Heart left ventricle (tissue), 16 donors: ENCODE data around the gene ETFB. TPM values are rescaled to one million over a fixed set of nuclear protein-coding genes. Genes with fewer than 3 reads are reported as not detected.
A peak's percentile ranks its signal among the peaks of the same experiment; 100 is the strongest.

ENCODE experiments used
- ATAC-seq, 4 donors: fragments of 200-7000 bp; cut with Tn5 transposase; one replicate each; pipeline ENCODE4 v1.9.1; 2020 to 2022; ENCODE audit warnings: moderate library complexity in 4 of 4, mild to moderate bottlenecking in 3 of 4, moderate number of reproducible peaks in 1 of 4
- DNase-seq, 5 donors: peaks; one replicate each; pipeline ENCODE4 v3.0.0-alpha.2; 2020
- H3K27ac ChIP-seq, 12 donors: fragments of 200-600 bp; sonication (generic) in 4 of 12; one replicate each; pipeline versions ENCODE4 v1.5.0 to v1.8.0; 2016 to 2022; ENCODE audit warnings: mild to moderate bottlenecking in 2 of 12
- H3K27me3 ChIP-seq, 9 donors: fragments of 200-600 bp; sonication (generic) in 2 of 9; one replicate each; pipeline versions ENCODE4 v1.5.1 to v1.8.0; 2016 to 2022; ENCODE audit warnings: mild to moderate bottlenecking in 3 of 9
- H3K36me3 ChIP-seq, 9 donors: fragments of 200-600 bp; sonication (generic) in 2 of 9; one replicate each; pipeline versions ENCODE4 v1.5.0 to v1.8.0; 2018 to 2022; ENCODE audit warnings: mild to moderate bottlenecking in 2 of 9
- H3K4me1 ChIP-seq, 12 donors: fragments of 200-600 bp; sonication (generic) in 4 of 12; one replicate each; pipeline versions ENCODE4 v1.5.0 to v1.8.0; 2016 to 2022; ENCODE audit warnings: mild to moderate bottlenecking in 3 of 12
- H3K4me3 ChIP-seq, 12 donors: fragments of 200-600 bp; sonication (generic) in 4 of 12; one replicate each; pipeline versions ENCODE4 v1.5.0 to v1.8.0; 2017 to 2022; ENCODE audit warnings: mild to moderate bottlenecking in 9 of 12, moderate library complexity in 4 of 12
- H3K9me3 ChIP-seq, 12 donors: fragments of 200-600 bp; sonication (generic) in 4 of 12; one replicate each; pipeline versions ENCODE4 v1.5.0 to v1.8.0; 2016 to 2022; ENCODE audit warnings: mild to moderate bottlenecking in 1 of 12
- POLR2A ChIP-seq, 2 donors: fragments of 450-650 bp; IDR thresholded peaks; one replicate each; pipeline ENCODE4 v1.6.1; 2017; ENCODE audit warnings: antibody characterized with exemption in 2 of 2, mild to moderate bottlenecking in 2 of 2, moderate library complexity in 2 of 2
- WGBS, 4 donors: extraction: QIAGEN DNeasy Blood & Tissue Kit in 2 of 4; methylation state at CpG; one replicate each; pipeline versions ENCODE4 v1.1.5 to v1.1.7; 2013 to 2018; 5-methylcytosine and 5-hydroxymethylcytosine counted together
- intact Hi-C, 10 donors: fragments of 100-400 bp; cut with DNase I; formaldehyde crosslinking; loops; one replicate each; pipeline versions ENCODE4 v1.11.1 to v1.14.2; 2022
- polyA plus RNA-seq, 2 donors: library from polyadenylated mRNA; stranded (reverse); fragments of 200-250 nt; gene quantifications; one replicate each; pipeline ENCODE4 v1.2.3, GENCODE V29; 2013
- total RNA-seq, 9 donors: library from RNA; depleted of rRNA in 2 of 9; stranded (reverse); fragments of >200 nt in 2 of 9; fragmentation: NEBNext Ultra II Directional in 3 of 9; extraction: Animal tissue kit (Norgen Biotek cat#: 25700) in 3 of 9; gene quantifications; one replicate each; pipeline versions ENCODE4 v1.1.0 to v1.2.4, GENCODE V29; 2016 to 2023
- TF ChIP-seq, protein P1 (sequence below), 12 donors: fragments of 200-600 bp; sonication (generic) in 4 of 12; IDR thresholded peaks; one replicate each; pipeline versions ENCODE4 v1.5.0 to v1.8.0; 2018 to 2022; ENCODE audit warnings: antibody characterized with exemption in 12 of 12, mild to moderate bottlenecking in 5 of 12
- donor health status: ischemic (EF 13 %, LVEDD 7.1; RV severe dilation, severe dysfunction).
- donor health status: healthy with polysubstance abuse.
- donor health status: DM: no; HTN: yes; CAD: no.
- donor health status: DM: no; HTN: no; CAD: no.
- donor health status: ischemic (EF 25% LVEDD 6.9; RV normal size, moderate dysfunction).
- donor health status: ischemic (EF 25% LVEDD 5.7; RV mildly dilated, moderate dysfunction).
- donor health status: healthy.
- donor health status: DM: yes; HTN: yes; CAD: no.
- donor health status: ischemic (EF 35%, LVEDD 5.7; RV mildly dilated, moderate dysfunction).
- donor health status: nonischemic (EF 11% LVEDD 7.7; RV severe dilation, severe dysfunction).
- donor health status: DM: yes; HTN: yes; CAD: no.
- donor health status: PGD.
- donor health status: ischemic (EF 29% LVEDD 5.4; RV normal size, mild dysfunction).
- donor health status: nonischemic (EF 23%, LVEDD 6.1; RV moderate dilation, normal function).

ETFB gene
- total and polyA plus RNA-seq, 11 donors, result 206 to 835 (median 301) TPM

GRCh38 chr19:51375504-51376221, 9.5 kb upstream of the ETFB start:
- TF ChIP-seq POLR2A (IDR thresholded peaks at IDR 0.05), result no peak
- TF ChIP-seq, protein P1, sequence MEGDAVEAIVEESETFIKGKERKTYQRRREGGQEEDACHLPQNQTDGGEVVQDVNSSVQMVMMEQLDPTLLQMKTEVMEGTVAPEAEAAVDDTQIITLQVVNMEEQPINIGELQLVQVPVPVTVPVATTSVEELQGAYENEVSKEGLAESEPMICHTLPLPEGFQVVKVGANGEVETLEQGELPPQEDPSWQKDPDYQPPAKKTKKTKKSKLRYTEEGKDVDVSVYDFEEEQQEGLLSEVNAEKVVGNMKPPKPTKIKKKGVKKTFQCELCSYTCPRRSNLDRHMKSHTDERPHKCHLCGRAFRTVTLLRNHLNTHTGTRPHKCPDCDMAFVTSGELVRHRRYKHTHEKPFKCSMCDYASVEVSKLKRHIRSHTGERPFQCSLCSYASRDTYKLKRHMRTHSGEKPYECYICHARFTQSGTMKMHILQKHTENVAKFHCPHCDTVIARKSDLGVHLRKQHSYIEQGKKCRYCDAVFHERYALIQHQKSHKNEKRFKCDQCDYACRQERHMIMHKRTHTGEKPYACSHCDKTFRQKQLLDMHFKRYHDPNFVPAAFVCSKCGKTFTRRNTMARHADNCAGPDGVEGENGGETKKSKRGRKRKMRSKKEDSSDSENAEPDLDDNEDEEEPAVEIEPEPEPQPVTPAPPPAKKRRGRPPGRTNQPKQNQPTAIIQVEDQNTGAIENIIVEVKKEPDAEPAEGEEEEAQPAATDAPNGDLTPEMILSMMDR (IDR thresholded peaks at IDR 0.05), result no peak
- no peak overlapping the region for H3K27ac ChIP-seq
- H3K9me3 ChIP-seq, result no peaks in the 10 kb centered on the region
- DNase-seq (peak in 1 of 5 donors; percentile 24), ATAC-seq (no peak)
- intact Hi-C loops, result no loop called here
- no peaks in the 10 kb centered on the region for H3K36me3 ChIP-seq
- 71 to 79% (median 77%) methylated on average over 10 to 11 of the region's 11 CpGs for WGBS, 4 donors
- no peak overlapping the region for H3K4me3 ChIP-seq
- peaks cover 0 to 24% (median 0%) of the 10 kb centered on the region in 12 donors for H3K4me1 ChIP-seq
- no peaks in the 10 kb centered on the region for H3K27me3 ChIP-seq

DNA sequence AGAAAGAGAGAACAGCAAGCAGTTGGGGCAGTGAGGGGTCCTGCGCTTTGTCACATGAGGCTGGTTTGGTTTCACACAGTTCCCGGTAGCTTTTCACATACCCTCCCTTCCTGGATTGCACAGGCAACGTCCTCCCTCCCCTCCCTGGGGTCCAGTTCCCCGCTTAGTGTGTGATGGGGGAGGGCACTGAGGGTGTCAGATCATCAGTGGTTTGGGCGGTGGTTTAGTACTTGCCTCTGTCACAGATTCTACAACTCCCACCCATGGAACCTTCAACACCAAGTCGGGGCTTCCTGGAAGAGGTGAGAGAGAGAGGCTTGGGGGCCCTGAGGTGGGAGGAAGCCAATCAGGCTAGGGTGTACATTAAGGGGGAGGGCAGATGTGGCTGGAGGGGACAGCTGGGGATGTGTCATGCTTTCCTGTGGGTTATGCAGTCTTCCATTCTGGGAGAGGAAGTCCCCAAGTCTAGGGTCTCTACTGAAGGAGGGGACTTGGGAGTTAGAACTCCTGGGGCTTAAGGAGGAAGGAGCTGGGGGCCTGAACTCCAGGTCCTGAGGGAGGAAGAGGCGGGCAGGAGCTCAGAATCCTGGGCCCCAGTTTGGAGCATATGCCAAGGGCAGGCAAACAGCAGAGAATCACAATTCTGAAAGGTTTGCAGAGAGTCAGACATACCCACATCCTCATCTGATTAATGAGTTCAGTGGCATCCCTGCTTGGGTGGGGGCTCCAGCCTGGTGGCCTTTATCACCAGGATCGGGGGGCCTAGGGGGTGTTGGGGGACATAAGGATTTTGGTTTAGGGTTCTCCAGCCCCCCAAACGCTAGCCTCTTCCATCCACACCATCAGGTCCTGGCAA, 6.7 kb upstream of the ETFB start, which contains the start of gene NKG7:
TSS of gene NKG7 (minus strand) at position 6 of the 856 bp plus-strand sequence. CDS start 119 bp downstream, outside the sequence.
- peaks cover 0 to 30% (median 2%) of the 10 kb centered on the region in 12 donors for H3K4me1 ChIP-seq
- 40 to 58% (median 49%) methylated on average over 9 of the region's 9 CpGs for WGBS, 4 donors
- peak within 1 kb of the TSS in 2 of 12 donors; percentile 10 to 50 for H3K4me3 ChIP-seq
- TF ChIP-seq, protein P1 (IDR thresholded peaks at IDR 0.05), result no peak
- TF ChIP-seq POLR2A (IDR thresholded peaks at IDR 0.05), result no peak
- no peaks in the 10 kb centered on the region for H3K36me3 ChIP-seq
- intact Hi-C loops, result no loop called here
- peak within 1 kb of the TSS in 1 of 12 donors; percentile 83 for H3K27ac ChIP-seq
- ATAC-seq (no peak), DNase-seq (no peak)
- H3K9me3 ChIP-seq, result no peaks in the 10 kb centered on the region
- no peaks in the 10 kb centered on the region for H3K27me3 ChIP-seq

GRCh38 chr19:51372021-51372648, 5.9 kb upstream of the ETFB start:
- no peaks in the 10 kb centered on the region for H3K27me3 ChIP-seq
- H3K9me3 ChIP-seq, result no peaks in the 10 kb centered on the region
- H3K36me3 ChIP-seq, result no peaks in the 10 kb centered on the region
- intact Hi-C loops, result no loop called here
- peaks cover 0 to 30% (median 3%) of the 10 kb centered on the region in 12 donors for H3K4me1 ChIP-seq
- H3K4me3 ChIP-seq, result peak overlapping the region in 2 of 12 donors; percentile 10 to 50
- no peak for TF ChIP-seq POLR2A (IDR thresholded peaks at IDR 0.05)
- TF ChIP-seq, protein P1 (IDR thresholded peaks at IDR 0.05), result no peak
- ATAC-seq (no peak), DNase-seq (no peak)
- 83 to 88% (median 86%) methylated on average over 16 to 18 of the region's 18 CpGs for WGBS, 4 donors
- peak overlapping the region in 1 of 12 donors; percentile 83 for H3K27ac ChIP-seq
